GM23248 (cell line): Measurements from ENCODE around the gene CTRL. TPM values are rescaled to one million over a fixed set of nuclear protein-coding genes. Genes with fewer than 3 reads are reported as not detected.

ENCODE experiments used
- DNase-seq: peaks from one replicate; pipeline ENCODE4 v3.0.0-alpha.2; 2015
- H2AFZ ChIP-seq: fragments of 200-600 bp; sonication (generic); 2 replicates; pipeline ENCODE4 v1.6.1; 2016; ENCODE audit warnings: antibody characterized with exemption
- H3F3A ChIP-seq: fragments of 200-600 bp; sonication (generic); 2 replicates; pipeline ENCODE4 v1.6.1; 2016; ENCODE audit warnings: mild to moderate bottlenecking, antibody characterized with exemption, mixed run types; ENCODE audit not compliant: insufficient read depth
- H3K27ac ChIP-seq: fragments of 200-600 bp; sonication (generic); 2 replicates; pipeline ENCODE4 v1.5.1; 2016; ENCODE audit warnings: mild to moderate bottlenecking
- H3K27me3 ChIP-seq: fragments of 200-600 bp; sonication (generic); replicated peaks from 2 replicates; pipeline ENCODE4 v1.6.1; 2016; ENCODE audit warnings: mild to moderate bottlenecking; ENCODE audit not compliant: insufficient read depth
- H3K36me3 ChIP-seq: fragments of 200-600 bp; sonication (generic); 2 replicates; pipeline ENCODE4 v1.6.1; 2016; ENCODE audit warnings: low read depth, mild to moderate bottlenecking
- H3K4me1 ChIP-seq: fragments of 200-600 bp; sonication (generic); 2 replicates; pipeline ENCODE4 v1.6.1; 2016; ENCODE audit warnings: mild to moderate bottlenecking; ENCODE audit not compliant: insufficient read depth
- H3K4me2 ChIP-seq: fragments of 200-600 bp; sonication (generic); one replicate; pipeline ENCODE4 v1.6.1; 2016; ENCODE audit warnings: mild to moderate bottlenecking; ENCODE audit not compliant: unreplicated experiment
- H3K4me3 ChIP-seq: fragments of 200-600 bp; sonication (generic); 2 replicates; pipeline ENCODE4 v1.5.1; 2016; ENCODE audit warnings: mild to moderate bottlenecking
- H3K79me2 ChIP-seq: fragments of 200-600 bp; sonication (generic); 2 replicates; pipeline ENCODE4 v1.6.1; 2016; ENCODE audit warnings: mild to moderate bottlenecking; ENCODE audit not compliant: insufficient read depth
- H3K9ac ChIP-seq: fragments of 200-600 bp; sonication (generic); 2 replicates; pipeline ENCODE4 v1.6.1; 2016; ENCODE audit warnings: mild to moderate bottlenecking
- H3K9me2 ChIP-seq: fragments of 200-600 bp; sonication (generic); 2 replicates; pipeline ENCODE4 v1.6.1; 2016; ENCODE audit warnings: mixed run types, mild to moderate bottlenecking, moderate library complexity; ENCODE audit not compliant: insufficient read depth
- H3K9me3 ChIP-seq: fragments of 200-600 bp; sonication (generic); one replicate; pipeline ENCODE4 v1.6.1; 2017; ENCODE audit warnings: low read depth
- H4K20me1 ChIP-seq: fragments of 200-600 bp; sonication (generic); 2 replicates; pipeline ENCODE4 v1.6.0; 2016; ENCODE audit not compliant: insufficient read depth
- EZH2 ChIP-seq: fragments of 200-600 bp; sonication (generic); IDR thresholded peaks from 2 replicates; pipeline ENCODE4 v1.6.1; 2018; ENCODE audit warnings: antibody characterized with exemption, mild to moderate bottlenecking; ENCODE audit not compliant: insufficient read depth, poor library complexity, severe bottlenecking
- EZH2phosphoT487 ChIP-seq: fragments of 200-600 bp; sonication (generic); IDR thresholded peaks from 2 replicates; pipeline ENCODE4 v1.6.1; 2018; ENCODE audit warnings: antibody characterized with exemption, moderate library complexity, mild to moderate bottlenecking, low read depth; ENCODE audit not compliant: insufficient read depth
- WGBS, 2 experiments: methylation state at CpG; one replicate each; pipeline ENCODE4 v1.1.6; 2015 to 2017; ENCODE audit warnings: low lambda C conversion rate in 2 of 2, low coverage in 1 of 2; ENCODE audit errors: missing lambda C conversion rate in 2 of 2; 5-methylcytosine and 5-hydroxymethylcytosine counted together
- in situ Hi-C: fragments of 300-500 bp; cut with MboI; formaldehyde crosslinking; loops from 2 replicates; pipeline ENCODE4 v1.15.0; 2020
- polyA plus RNA-seq: library from polyadenylated mRNA; unstranded; fragments of >200 nt; fragmentation: Nextera tagmentation; extraction: Ambion mirVana; gene quantifications from 2 replicates; pipeline ENCODE4 v1.2.1, GENCODE V29; 2016
- total RNA-seq: library from RNA; depleted of rRNA; stranded (reverse); fragments of >200 nt; shearing (Covaris generic); gene quantifications from 2 replicates; pipeline ENCODE4 v1.2.3, GENCODE V29; 2014

CTRL gene
- total and polyA plus RNA-seq, 2 experiments from 2014 or later = 3.8 TPM; not detected in 1

DNA sequence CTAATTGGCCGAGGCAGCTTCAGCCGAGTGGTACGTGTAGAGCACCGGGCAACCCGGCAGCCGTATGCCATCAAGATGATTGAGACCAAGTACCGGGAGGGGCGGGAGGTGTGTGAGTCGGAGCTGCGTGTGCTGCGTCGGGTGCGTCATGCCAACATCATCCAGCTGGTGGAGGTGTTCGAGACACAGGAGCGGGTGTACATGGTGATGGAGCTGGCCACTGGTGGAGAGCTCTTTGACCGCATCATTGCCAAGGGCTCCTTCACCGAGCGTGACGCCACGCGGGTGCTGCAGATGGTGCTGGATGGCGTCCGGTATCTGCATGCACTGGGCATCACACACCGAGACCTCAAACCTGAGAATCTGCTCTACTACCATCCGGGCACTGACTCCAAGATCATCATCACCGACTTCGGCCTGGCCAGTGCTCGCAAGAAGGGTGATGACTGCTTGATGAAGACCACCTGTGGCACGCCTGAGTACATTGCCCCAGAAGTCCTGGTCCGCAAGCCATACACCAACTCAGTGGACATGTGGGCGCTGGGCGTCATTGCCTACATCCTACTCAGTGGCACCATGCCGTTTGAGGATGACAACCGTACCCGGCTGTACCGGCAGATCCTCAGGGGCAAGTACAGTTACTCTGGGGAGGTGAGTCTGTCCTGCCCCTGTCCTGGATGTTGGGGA is 22.5 kb downstream of the CTRL start:
- Histone ChIP-seq H3K36me3 (no peaks in the 10 kb centered on the region; the same call in 1 of the 2 replicates), H3K27me3 (no peaks in the 10 kb centered on the region), H3K4me1 (no peaks in the 10 kb centered on the region), H3K9me3 (no peaks in the 10 kb centered on the region), H3K9ac (no peak overlapping the region), H3K4me2 (no peak overlapping the region), H3K4me3 (no peak overlapping the region), H3F3A (no peaks in the 10 kb centered on the region), H3K9me2 (no peaks in the 10 kb centered on the region), H4K20me1 (no peaks in the 10 kb centered on the region), H3K27ac (no peak overlapping the region), H2AFZ (no peak overlapping the region), H3K79me2 (peaks cover 44% of the 10 kb centered on the region)
- in situ Hi-C loops = no loop called here
- WGBS, 2 experiments = 96% methylated on average over 36 of the region's 36 CpGs
- TF ChIP-seq EZH2phosphoT487 = no peak
- TF ChIP-seq EZH2 = no peak
- no peak for DNase-seq

GRCh38 chr16:67907397-67908180 is 24.1 kb downstream of the CTRL start:
- Histone ChIP-seq H3K27me3 (no peaks in the 10 kb centered on the region), H3K9me2 (no peaks in the 10 kb centered on the region), H3F3A (no peaks in the 10 kb centered on the region), H3K9me3 (no peaks in the 10 kb centered on the region), H3K4me3 (no peak overlapping the region), H3K27ac (no peak overlapping the region), H3K36me3 (no peaks in the 10 kb centered on the region; the same call in 1 of the 2 replicates), H3K4me1 (no peaks in the 10 kb centered on the region), H3K79me2 (peaks cover 49% of the 10 kb centered on the region), H2AFZ (no peak overlapping the region), H3K4me2 (no peak overlapping the region), H4K20me1 (no peaks in the 10 kb centered on the region), H3K9ac (no peak overlapping the region)
- in situ Hi-C loops = no loop called here
- TF ChIP-seq EZH2 (no peak), EZH2phosphoT487 (no peak)
- 90% methylated on average over 11 of the region's 11 CpGs for WGBS, 2 experiments
- DNase-seq = no peak

GRCh38 chr16:67902831-67903230 is 28.8 kb downstream of the CTRL start:
- Histone ChIP-seq H2AFZ (no peak overlapping the region), H3K27ac (no peak overlapping the region), H3K36me3 (no peaks in the 10 kb centered on the region), H3K4me2 (no peak overlapping the region), H3K9ac (no peak overlapping the region), H3K9me3 (no peaks in the 10 kb centered on the region), H3K4me3 (no peak overlapping the region), H3F3A (no peaks in the 10 kb centered on the region), H3K9me2 (no peaks in the 10 kb centered on the region), H3K4me1 (no peaks in the 10 kb centered on the region), H3K79me2 (peaks cover 64% of the 10 kb centered on the region), H4K20me1 (no peaks in the 10 kb centered on the region), H3K27me3 (no peaks in the 10 kb centered on the region)
- TF ChIP-seq EZH2phosphoT487 = no peak
- in situ Hi-C loops = no loop called here
- WGBS, 2 experiments = 87 to 88% methylated on average over 4 of the region's 4 CpGs
- DNase-seq = no peak

DNA sequence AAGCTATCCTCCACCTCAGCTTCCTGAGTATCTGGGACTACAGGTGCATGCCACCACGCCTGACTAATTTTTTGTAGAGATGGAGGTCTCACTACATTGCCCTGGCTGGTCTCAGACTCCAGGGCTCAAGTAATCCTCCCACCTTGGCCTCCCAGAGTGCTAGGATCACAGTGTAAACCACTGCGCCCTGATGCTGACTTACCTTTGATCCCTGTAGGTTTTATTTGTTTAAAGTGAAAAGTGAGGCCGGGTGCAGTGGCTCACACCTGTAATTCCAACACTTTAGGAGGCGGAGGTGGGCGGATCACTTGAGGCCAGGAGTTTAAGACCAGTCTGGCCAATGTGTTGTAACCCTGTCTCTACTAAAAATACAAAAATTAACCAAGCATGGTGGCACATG is 29.9 kb downstream of the CTRL start:
- no peak overlapping the region for H3K27ac ChIP-seq
- H3K4me3 ChIP-seq = no peak overlapping the region
- DNase-seq = no peak
- no peaks in the 10 kb centered on the region for H3K27me3 ChIP-seq
- H3F3A ChIP-seq = no peaks in the 10 kb centered on the region
- no peak overlapping the region for H3K4me2 ChIP-seq
- peaks cover 4% of the 10 kb centered on the region; the same call in 1 of the 2 replicates for H3K4me1 ChIP-seq
- no peak overlapping the region for H2AFZ ChIP-seq
- WGBS, 2 experiments = 94 to 96% methylated on average over 5 of the region's 5 CpGs
- in situ Hi-C loops = no loop called here
- no peak overlapping the region for H3K9ac ChIP-seq
- no peaks in the 10 kb centered on the region for H3K9me2 ChIP-seq
- no peaks in the 10 kb centered on the region for H3K36me3 ChIP-seq
- H3K79me2 ChIP-seq = peaks cover 73% of the 10 kb centered on the region
- no peaks in the 10 kb centered on the region for H3K9me3 ChIP-seq
- no peak for TF ChIP-seq EZH2phosphoT487
- TF ChIP-seq EZH2 = no peak
- H4K20me1 ChIP-seq = no peaks in the 10 kb centered on the region
